HCT116 (cell line): ENCODE data around the gene PDCD5. TPM values are rescaled to one million over a fixed set of nuclear protein-coding genes. Genes with fewer than 3 reads are reported as not detected.

Experiments used
- ATAC-seq: fragments of 200-7000 bp; cut with Tn5 transposase; 2 replicates; pipeline ENCODE4 v1.9.1; 2020; ENCODE audit warnings: mild to moderate bottlenecking, moderate library complexity
- BruUV-seq: library from RNA; stranded (reverse); fragments of 400-500 nt; replicated peaks from 2 replicates; lab custom pipeline; 2021; lab: Mats Ljungman, UMichigan
- CTCF ChIA-PET: fragments of 300-600 bp; sonication (Branson Sonifier 250); formaldehyde crosslinking; loops from one replicate; lab custom pipeline; 2021; ENCODE audit warnings: antibody characterized with exemption; lab: Charles Lee
- POLR2A ChIA-PET: fragments of 300-600, 350-600 bp; sonication (Branson Sonifier 250); formaldehyde crosslinking; loops from one replicate; lab custom pipeline; 2021; ENCODE audit warnings: antibody characterized with exemption; lab: Charles Lee
- RAD21 ChIA-PET, 2 experiments: fragments of 300-600 bp; sonication (Branson Sonifier 250); formaldehyde crosslinking; loops; one replicate each; lab custom pipeline; 2023; ENCODE audit warnings: low total read pairs in 2 of 2; ENCODE audit not compliant: uncharacterized antibody in 2 of 2, unreplicated experiment in 2 of 2, low non-redundant PET in 1 of 2; lab: Charles Lee
- DNase-seq: peaks from one replicate; pipeline ENCODE4 v3.0.0-alpha.2; 2010; ENCODE audit warnings: low read depth, low spot score
- H2AFZ ChIP-seq: fragments of 200-600 bp; shearing (Covaris generic), sonication (generic); 2 replicates; pipeline ENCODE4 v1.6.1; 2017; ENCODE audit warnings: low read depth, mixed run types, mixed read lengths, antibody characterized with exemption, low read length; ENCODE audit not compliant: poor library complexity, severe bottlenecking
- H3K27ac ChIP-seq: 2 replicates; pipeline ENCODE4 v1.5.1; 2012; ENCODE audit warnings: low read depth, low read length
- H3K27me3 ChIP-seq: fragments of 200-600 bp; sonication (generic); 2 replicates; pipeline ENCODE4 v1.6.1; 2016; ENCODE audit warnings: mixed run types, low read length, mixed read lengths; ENCODE audit not compliant: insufficient read depth
- H3K36me3 ChIP-seq, 2 experiments: fragments of 200-500 bp in 1 of 2; fragments of 200-600 bp in 1 of 2; sonication (Bioruptor generic) in 1 of 2; sonication (generic) in 1 of 2; 2 replicates each; pipeline versions ENCODE4 v1.5.1 to v1.6.1; 2014 to 2016; ENCODE audit warnings: low read length in 2 of 2, inconsistent platforms in 1 of 2, mixed read lengths in 1 of 2, mixed run types in 1 of 2; ENCODE audit not compliant: insufficient read depth in 2 of 2, control insufficient read depth in 1 of 2
- H3K4me1 ChIP-seq, 2 experiments: fragments of 200-600 bp in 1 of 2; sonication (generic) in 1 of 2; 2 replicates each; pipeline versions ENCODE4 v1.5.1 to v1.6.1; 2012 to 2017; ENCODE audit warnings: low read length in 2 of 2, inconsistent platforms in 1 of 2, mild to moderate bottlenecking in 1 of 2, mixed read lengths in 1 of 2, mixed run types in 1 of 2, moderate library complexity in 1 of 2; ENCODE audit not compliant: insufficient read depth in 2 of 2, control insufficient read depth in 1 of 2
- H3K4me2 ChIP-seq: fragments of 200-600 bp; sonication (generic); 2 replicates; pipeline ENCODE4 v1.6.1; 2017; ENCODE audit warnings: mixed run types, low read length, mixed read lengths
- H3K4me3 ChIP-seq, 2 experiments: fragments of 200-600 bp in 1 of 2; sonication (generic) in 1 of 2; replicated peaks in 1 of 2; 2 replicates each; pipeline ENCODE4 v1.5.1; 2011 to 2016; ENCODE audit warnings: low read length in 2 of 2, control low read depth in 1 of 2, low read depth in 1 of 2, mild to moderate bottlenecking in 1 of 2, mixed read lengths in 1 of 2, mixed run types in 1 of 2
- H3K79me2 ChIP-seq: fragments of 200-600 bp; sonication (generic); 2 replicates; pipeline ENCODE4 v1.6.1; 2017; ENCODE audit warnings: mild to moderate bottlenecking, mixed run types, low read length, moderate library complexity, mixed read lengths; ENCODE audit not compliant: insufficient read depth
- H3K9ac ChIP-seq: fragments of 200-600 bp; sonication (generic); 2 replicates; pipeline ENCODE4 v1.6.1; 2016; ENCODE audit warnings: low read length, mixed read lengths
- H3K9me2 ChIP-seq: fragments of 200-600 bp; sonication (generic), shearing (Covaris generic); 2 replicates; pipeline ENCODE4 v1.6.1; 2017; ENCODE audit warnings: mixed run types, mild to moderate bottlenecking, moderate library complexity; ENCODE audit not compliant: insufficient read depth
- H3K9me3 ChIP-seq, 2 experiments: fragments of 200-500 bp in 1 of 2; fragments of 200-600 bp in 1 of 2; sonication (Bioruptor generic) in 1 of 2; sonication (generic) in 1 of 2; 2 replicates each; pipeline ENCODE4 v1.6.1; 2014 to 2017; ENCODE audit warnings: low read length in 2 of 2, mixed read lengths in 2 of 2, inconsistent platforms in 1 of 2, low read depth in 1 of 2, mild to moderate bottlenecking in 1 of 2, mixed run types in 1 of 2, moderate library complexity in 1 of 2; ENCODE audit not compliant: control insufficient read depth in 1 of 2, insufficient read depth in 1 of 2
- H4K20me1 ChIP-seq: fragments of 200-600 bp; sonication (generic), shearing (Covaris generic); 2 replicates; pipeline ENCODE4 v1.6.1; 2017; ENCODE audit warnings: mixed run types, mild to moderate bottlenecking, moderate library complexity; ENCODE audit not compliant: insufficient read depth
- CBX3 ChIP-seq: IDR thresholded peaks from 2 replicates; pipeline ENCODE4 v1.6.1; 2012; ENCODE audit warnings: low read depth
- CEBPB ChIP-seq: IDR thresholded peaks from 2 replicates; pipeline ENCODE4 v1.6.1; 2012; ENCODE audit warnings: low read depth
- EGR1 ChIP-seq: IDR thresholded peaks from 2 replicates; pipeline ENCODE4 v1.6.1; 2012; ENCODE audit warnings: low read depth
- ELF1 ChIP-seq: IDR thresholded peaks from 2 replicates; pipeline ENCODE4 v1.6.1; 2012; ENCODE audit warnings: low read depth, borderline replicate concordance
- EZH2 ChIP-seq: fragments of 200-600 bp; sonication (generic); IDR thresholded peaks from 2 replicates; pipeline ENCODE4 v1.6.1; 2017; ENCODE audit warnings: antibody characterized with exemption, mixed run types
- JUND ChIP-seq: IDR thresholded peaks from 2 replicates; pipeline ENCODE4 v1.6.1; 2012
- MAX ChIP-seq: IDR thresholded peaks from 2 replicates; pipeline ENCODE4 v1.6.1; 2012
- POLR2A ChIP-seq: IDR thresholded peaks from 2 replicates; pipeline ENCODE4 v1.7.0; 2011; ENCODE audit warnings: borderline replicate concordance; ENCODE audit not compliant: insufficient read depth, insufficient read length; ENCODE audit errors: extremely low read depth
- REST ChIP-seq: IDR thresholded peaks from 2 replicates; pipeline ENCODE4 v1.6.1; 2012; ENCODE audit warnings: low read depth
- SIN3A ChIP-seq: IDR thresholded peaks from 2 replicates; pipeline ENCODE4 v1.6.1; 2012; ENCODE audit warnings: low read depth
- SP1 ChIP-seq: IDR thresholded peaks from 2 replicates; pipeline ENCODE4 v1.6.1; 2012; ENCODE audit warnings: low read depth
- SRF ChIP-seq: IDR thresholded peaks from 2 replicates; pipeline ENCODE4 v1.6.1; 2012; ENCODE audit warnings: low read depth
- TCF7L2 ChIP-seq: IDR thresholded peaks from 2 replicates; pipeline ENCODE4 v1.7.0; 2011; ENCODE audit warnings: borderline replicate concordance, inconsistent platforms; ENCODE audit not compliant: insufficient read depth, insufficient read length; ENCODE audit errors: extremely low read depth
- YY1 ChIP-seq: IDR thresholded peaks from 2 replicates; pipeline ENCODE4 v1.6.1; 2011; ENCODE audit warnings: low read length, low read depth, moderate library complexity, mild to moderate bottlenecking; ENCODE audit not compliant: insufficient replicate concordance; ENCODE audit errors: extremely low read depth
- ZFX ChIP-seq: fragments of 450-650 bp; IDR thresholded peaks from 2 replicates; pipeline ENCODE4 v1.6.1; 2017
- ZNF274 ChIP-seq: fragments of 200-500 bp; sonication (Bioruptor generic); IDR thresholded peaks from 2 replicates; pipeline ENCODE4 v1.6.1; 2014; ENCODE audit warnings: mild to moderate bottlenecking, low read depth, low read length, inconsistent platforms
- intact Hi-C: fragments of 100-400 bp; cut with micrococcal nuclease; formaldehyde crosslinking; loops from 2 replicates; pipeline ENCODE4 v1.10.0; 2022
- total RNA-seq: library from RNA; stranded (reverse); gene quantifications from one replicate; pipeline ENCODE4 v1.2.1, GENCODE V29; 2021; ENCODE audit not compliant: unreplicated experiment
- TF ChIP-seq, protein P1 (sequence below): IDR thresholded peaks from 2 replicates; pipeline ENCODE4 v1.6.1; 2012
- TF ChIP-seq, protein P2 (sequence below): IDR thresholded peaks from 2 replicates; pipeline ENCODE4 v1.6.1; 2011; ENCODE audit warnings: mild to moderate bottlenecking, low read length, moderate library complexity; ENCODE audit not compliant: insufficient replicate concordance; ENCODE audit errors: extremely low read depth
- TF ChIP-seq, protein P3 (sequence below), 3 experiments: fragments of 200-600 bp in 1 of 3; sonication (generic) in 1 of 3; IDR thresholded peaks in 2 of 3; conservative IDR thresholded peaks in 1 of 3; 2 replicates each; pipeline ENCODE4 v1.5.1; 2012 to 2017; ENCODE audit warnings: low read depth in 2 of 3, low read length in 2 of 3, antibody characterized with exemption in 1 of 3, borderline replicate concordance in 1 of 3, control low read depth in 1 of 3, mild to moderate bottlenecking in 1 of 3, mixed read lengths in 1 of 3, mixed run types in 1 of 3, moderate library complexity in 1 of 3; ENCODE audit not compliant: insufficient read depth in 1 of 3

Gene PDCD5
- total RNA-seq, 1 experiment from 2014 or later = 143 TPM

DNA sequence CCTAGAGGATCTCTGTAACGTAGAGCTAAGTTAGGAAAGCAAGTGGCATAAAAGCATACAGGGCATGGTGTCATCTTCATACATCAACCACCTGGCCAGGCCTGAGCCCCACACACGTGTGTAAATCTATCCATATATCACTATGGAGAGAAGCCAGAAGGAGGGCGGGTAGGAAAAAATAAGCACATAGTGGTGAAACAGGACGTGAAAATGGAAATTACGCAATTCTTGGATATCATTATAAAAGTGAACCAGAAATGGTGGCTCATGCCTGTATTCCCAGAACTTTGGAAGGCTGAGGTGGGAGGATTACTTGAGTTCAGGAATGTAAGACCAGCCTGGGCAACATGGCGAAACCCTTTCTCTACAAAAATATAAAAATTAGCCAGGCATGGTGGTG is 43.4 kb downstream of the PDCD5 start:
- Histone ChIP-seq H3K27ac (no peak overlapping the region), H3K9ac (no peak overlapping the region), H3K9me3 (no peaks in the 10 kb centered on the region), H3K4me2 (no peak overlapping the region), H3K79me2 (no peaks in the 10 kb centered on the region), H3K27me3 (no peaks in the 10 kb centered on the region), H3K36me3 (peaks cover 15 to 27% of the 10 kb centered on the region in 2 experiments; a peak in 3 of 4 replicates), H2AFZ (no peak overlapping the region), H3K4me3 (no peak overlapping the region), H3K4me1 (no peaks in the 10 kb centered on the region), H3K9me2 (no peaks in the 10 kb centered on the region), H4K20me1 (no peaks in the 10 kb centered on the region)
- no peak for ATAC-seq
- no peak for DNase-seq
- ChIA-PET RAD21 (no interaction called here), CTCF (no interaction called here), POLR2A (no interaction called here)
- intact Hi-C loops = no loop called here
- TF ChIP-seq POLR2A = no peak
- no peak for TF ChIP-seq SIN3A
- TF ChIP-seq SP1 = no peak
- no peak for TF ChIP-seq EGR1
- TF ChIP-seq YY1 = no peak
- no peak for TF ChIP-seq CEBPB
- no peak for TF ChIP-seq TCF7L2
- TF ChIP-seq, protein P1, sequence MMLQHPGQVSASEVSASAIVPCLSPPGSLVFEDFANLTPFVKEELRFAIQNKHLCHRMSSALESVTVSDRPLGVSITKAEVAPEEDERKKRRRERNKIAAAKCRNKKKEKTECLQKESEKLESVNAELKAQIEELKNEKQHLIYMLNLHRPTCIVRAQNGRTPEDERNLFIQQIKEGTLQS = no peak
- TF ChIP-seq ELF1 = no peak
- no peak for TF ChIP-seq ZFX
- no peak for TF ChIP-seq CBX3
- TF ChIP-seq ZNF274 = no peak
- TF ChIP-seq JUND = no peak
- no peak for TF ChIP-seq SRF
- TF ChIP-seq, protein P2, sequence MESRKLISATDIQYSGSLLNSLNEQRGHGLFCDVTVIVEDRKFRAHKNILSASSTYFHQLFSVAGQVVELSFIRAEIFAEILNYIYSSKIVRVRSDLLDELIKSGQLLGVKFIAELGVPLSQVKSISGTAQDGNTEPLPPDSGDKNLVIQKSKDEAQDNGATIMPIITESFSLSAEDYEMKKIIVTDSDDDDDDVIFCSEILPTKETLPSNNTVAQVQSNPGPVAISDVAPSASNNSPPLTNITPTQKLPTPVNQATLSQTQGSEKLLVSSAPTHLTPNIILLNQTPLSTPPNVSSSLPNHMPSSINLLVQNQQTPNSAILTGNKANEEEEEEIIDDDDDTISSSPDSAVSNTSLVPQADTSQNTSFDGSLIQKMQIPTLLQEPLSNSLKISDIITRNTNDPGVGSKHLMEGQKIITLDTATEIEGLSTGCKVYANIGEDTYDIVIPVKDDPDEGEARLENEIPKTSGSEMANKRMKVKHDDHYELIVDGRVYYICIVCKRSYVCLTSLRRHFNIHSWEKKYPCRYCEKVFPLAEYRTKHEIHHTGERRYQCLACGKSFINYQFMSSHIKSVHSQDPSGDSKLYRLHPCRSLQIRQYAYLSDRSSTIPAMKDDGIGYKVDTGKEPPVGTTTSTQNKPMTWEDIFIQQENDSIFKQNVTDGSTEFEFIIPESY = no peak
- no peak for TF ChIP-seq EZH2
- no peak for TF ChIP-seq MAX
- TF ChIP-seq, protein P3, sequence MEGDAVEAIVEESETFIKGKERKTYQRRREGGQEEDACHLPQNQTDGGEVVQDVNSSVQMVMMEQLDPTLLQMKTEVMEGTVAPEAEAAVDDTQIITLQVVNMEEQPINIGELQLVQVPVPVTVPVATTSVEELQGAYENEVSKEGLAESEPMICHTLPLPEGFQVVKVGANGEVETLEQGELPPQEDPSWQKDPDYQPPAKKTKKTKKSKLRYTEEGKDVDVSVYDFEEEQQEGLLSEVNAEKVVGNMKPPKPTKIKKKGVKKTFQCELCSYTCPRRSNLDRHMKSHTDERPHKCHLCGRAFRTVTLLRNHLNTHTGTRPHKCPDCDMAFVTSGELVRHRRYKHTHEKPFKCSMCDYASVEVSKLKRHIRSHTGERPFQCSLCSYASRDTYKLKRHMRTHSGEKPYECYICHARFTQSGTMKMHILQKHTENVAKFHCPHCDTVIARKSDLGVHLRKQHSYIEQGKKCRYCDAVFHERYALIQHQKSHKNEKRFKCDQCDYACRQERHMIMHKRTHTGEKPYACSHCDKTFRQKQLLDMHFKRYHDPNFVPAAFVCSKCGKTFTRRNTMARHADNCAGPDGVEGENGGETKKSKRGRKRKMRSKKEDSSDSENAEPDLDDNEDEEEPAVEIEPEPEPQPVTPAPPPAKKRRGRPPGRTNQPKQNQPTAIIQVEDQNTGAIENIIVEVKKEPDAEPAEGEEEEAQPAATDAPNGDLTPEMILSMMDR (IDR thresholded peaks at IDR 0.05 in 2 of 3, conservative IDR thresholded peaks at IDR 0.05 in 1 of 3; ENCODE audit: borderline replicate concordance in 1 of 3, insufficient read depth in 1 of 3, low read depth in 2 of 3, low read length in 2 of 3) = no peak
- no peak for TF ChIP-seq REST
- no TSS peak for BruUV-seq
